Upper lobe of left lung (tissue), 4 donors: ENCODE measurements around the gene SNX5.

Experiments used
- CTCF ChIP-seq, 6 experiments: fragments of 450-650 bp in 4 of 6; fragments of 200-600 bp in 2 of 6; sonication (generic) in 2 of 6; IDR thresholded peaks; one replicate each; pipeline ENCODE4 v1.5.1; 2016 to 2019; ENCODE audit warnings: antibody characterized with exemption in 6 of 6
- EP300 ChIP-seq, 4 donors: sonication (generic); formaldehyde crosslinking; IDR thresholded peaks; one replicate each; pipeline ENCODE4 v1.5.1; 2017; ENCODE audit warnings: antibody characterized with exemption in 4 of 4, control low read depth in 2 of 4
- POLR2A ChIP-seq, 4 donors: fragments of 450-650 bp; IDR thresholded peaks; one replicate each; pipeline ENCODE4 v1.5.1; 2016 to 2017; ENCODE audit warnings: antibody characterized with exemption in 4 of 4, mild to moderate bottlenecking in 2 of 4
- POLR2AphosphoS5 ChIP-seq, 2 donors: sonication (generic); formaldehyde crosslinking; IDR thresholded peaks; one replicate each; pipeline ENCODE4 v1.5.1; 2017; ENCODE audit warnings: antibody characterized with exemption in 2 of 2

- TF ChIP-seq POLR2A (IDR thresholded peaks at IDR 0.05) (no peak), POLR2AphosphoS5 (IDR thresholded peaks at IDR 0.05) (no peak), CTCF (IDR thresholded peaks at IDR 0.05) (no peak), EP300 (IDR thresholded peaks at IDR 0.05) (no peak)
These were observed 71.7 kb downstream of the SNX5 start for GRCh38 chr20:17896771-17897369.
